NCI-H146 treated with DMSO at 0.1 percent for 48 hours (cell line): ENCODE data around the gene KANSL1.
A peak's percentile ranks its signal among the peaks of the same experiment; 100 is the strongest.
"Not testable (repeated sequence)": the region's sequence is repeated elsewhere in the genome, so short reads cannot be mapped to it uniquely, and the experiment has no call there.

Experiments used
- DNase-seq: peaks from one replicate; lab custom pipeline; 2025; ENCODE audit not compliant: unreplicated experiment; lab: John Stamatoyannopoulos, UW

The KANSL1 gene

GRCh38 chr17:46117850-46118696 lies 75.2 kb downstream of the KANSL1 start:
- DNase-seq: no peak

DNA sequence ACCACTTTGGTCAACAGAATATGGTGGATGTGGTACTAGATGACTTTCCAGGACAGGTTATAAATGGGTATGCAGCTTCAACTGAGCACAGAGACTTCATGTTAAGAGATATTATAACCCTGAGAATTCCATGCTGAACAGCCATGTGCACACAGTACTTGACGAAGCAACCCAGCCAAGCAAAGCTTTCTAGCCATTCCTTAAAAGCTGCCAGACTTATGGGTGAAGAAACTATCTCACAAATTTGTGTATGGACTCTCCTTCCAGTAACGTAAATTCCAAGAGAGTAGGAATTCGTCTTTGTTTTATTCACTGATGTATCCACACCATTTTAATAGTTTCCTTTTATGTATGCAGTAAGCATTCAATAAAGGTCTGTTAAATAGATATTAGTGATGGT lies 76.1 kb downstream of the KANSL1 start:
- no peak for DNase-seq

GRCh38 chr17:46115699-46116098 lies 77.5 kb downstream of the KANSL1 start:
- no peak for DNase-seq

- not testable (repeated sequence) for DNase-seq
These were observed 82.0 kb downstream of the KANSL1 start for GRCh38 chr17:46111236-46111635.

DNA sequence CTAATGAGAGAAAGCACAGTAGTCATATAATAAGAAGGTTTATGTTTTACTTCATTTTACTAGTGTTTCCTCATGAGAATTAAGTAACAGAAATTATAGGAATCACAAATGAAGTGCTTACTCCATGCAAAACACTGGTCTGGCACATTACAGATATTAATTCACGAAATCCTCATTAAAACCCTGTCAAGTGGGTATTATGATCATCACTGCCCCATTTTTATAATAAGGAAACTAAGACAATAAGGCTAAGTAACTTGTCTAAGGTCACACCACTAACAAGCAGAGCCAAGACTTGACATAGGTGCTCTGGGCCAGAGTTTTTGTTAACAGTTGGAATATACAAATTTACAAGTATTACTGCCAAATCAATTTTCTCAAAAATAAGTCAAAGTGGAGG lies 83.0 kb downstream of the KANSL1 start:
- no peak for DNase-seq

GRCh38 chr17:46109603-46110189 lies 83.5 kb downstream of the KANSL1 start:
- no peak for DNase-seq

- DNase-seq: no peak
These were observed 84.6 kb downstream of the KANSL1 start for GRCh38 chr17:46108550-46109110.

DNA sequence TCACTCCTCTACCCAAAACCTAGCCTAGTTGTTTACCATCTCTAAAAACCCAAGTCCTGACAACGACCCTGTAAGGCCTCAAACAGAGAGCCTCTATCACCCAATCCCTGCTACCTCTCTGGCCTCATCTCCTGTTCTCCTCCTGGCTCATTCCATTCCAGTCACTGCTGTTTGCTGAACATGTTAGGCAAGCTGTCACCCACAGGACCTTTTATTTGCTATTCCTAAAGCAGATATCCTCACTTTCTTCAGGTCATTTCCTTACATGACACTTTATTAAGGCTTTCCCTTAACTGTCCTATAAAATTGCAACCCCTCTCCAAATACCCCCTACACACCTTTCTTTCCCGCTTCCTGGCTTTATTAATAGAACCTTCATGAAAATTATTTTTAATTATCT lies 85.1 kb downstream of the KANSL1 start:
- no peak for DNase-seq

DNA sequence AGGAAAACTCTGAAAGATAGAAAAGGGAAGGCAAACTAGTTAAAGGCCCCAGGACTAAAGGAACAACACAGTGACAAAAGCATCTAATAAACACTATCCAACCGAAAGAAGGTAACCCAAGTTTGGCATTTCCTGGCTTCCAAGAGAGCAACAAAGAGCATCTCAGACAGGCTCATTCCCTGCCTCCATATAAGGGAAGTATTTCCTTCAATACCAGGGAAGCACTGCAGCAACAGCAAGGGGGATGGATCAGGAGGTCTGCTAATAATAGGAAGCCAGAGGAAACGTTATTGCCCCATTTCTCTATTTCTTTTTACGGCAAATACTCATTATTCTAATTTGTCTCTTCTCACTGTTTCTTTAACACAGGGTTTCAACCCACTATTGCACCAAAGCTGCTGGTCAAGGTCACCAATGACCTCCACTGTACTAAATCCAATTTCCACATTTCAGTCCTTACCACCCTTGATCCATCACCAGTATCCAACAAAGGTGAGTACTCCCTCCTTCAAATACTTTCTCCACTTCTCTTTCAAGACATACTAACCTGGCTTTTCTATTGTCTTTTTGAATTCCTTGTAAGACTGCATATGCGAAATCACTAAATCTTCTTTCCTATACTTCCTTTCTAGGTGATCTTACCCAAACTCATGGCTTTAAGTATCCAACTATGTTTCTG lies 86.1 kb downstream of the KANSL1 start:
- no peak for DNase-seq

DNA sequence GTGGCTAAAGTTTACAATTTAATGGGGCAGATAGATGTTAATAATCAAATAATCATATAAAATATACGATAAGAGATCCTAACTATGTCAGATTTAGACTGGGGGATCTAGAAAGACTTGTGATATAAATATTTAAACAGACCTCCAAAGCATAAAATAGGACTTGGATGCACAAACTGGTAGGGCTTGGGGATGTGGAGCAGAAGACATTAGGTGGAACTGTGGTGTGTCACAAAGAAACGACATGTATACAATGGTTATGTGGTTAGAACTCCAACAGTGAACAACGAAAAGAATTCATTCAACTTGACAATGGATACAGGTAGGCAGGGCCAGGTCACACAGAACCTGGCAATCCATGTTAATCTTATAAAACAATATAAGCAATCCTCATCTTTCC lies 90.4 kb downstream of the KANSL1 start:
- not testable (repeated sequence) for DNase-seq

DNA sequence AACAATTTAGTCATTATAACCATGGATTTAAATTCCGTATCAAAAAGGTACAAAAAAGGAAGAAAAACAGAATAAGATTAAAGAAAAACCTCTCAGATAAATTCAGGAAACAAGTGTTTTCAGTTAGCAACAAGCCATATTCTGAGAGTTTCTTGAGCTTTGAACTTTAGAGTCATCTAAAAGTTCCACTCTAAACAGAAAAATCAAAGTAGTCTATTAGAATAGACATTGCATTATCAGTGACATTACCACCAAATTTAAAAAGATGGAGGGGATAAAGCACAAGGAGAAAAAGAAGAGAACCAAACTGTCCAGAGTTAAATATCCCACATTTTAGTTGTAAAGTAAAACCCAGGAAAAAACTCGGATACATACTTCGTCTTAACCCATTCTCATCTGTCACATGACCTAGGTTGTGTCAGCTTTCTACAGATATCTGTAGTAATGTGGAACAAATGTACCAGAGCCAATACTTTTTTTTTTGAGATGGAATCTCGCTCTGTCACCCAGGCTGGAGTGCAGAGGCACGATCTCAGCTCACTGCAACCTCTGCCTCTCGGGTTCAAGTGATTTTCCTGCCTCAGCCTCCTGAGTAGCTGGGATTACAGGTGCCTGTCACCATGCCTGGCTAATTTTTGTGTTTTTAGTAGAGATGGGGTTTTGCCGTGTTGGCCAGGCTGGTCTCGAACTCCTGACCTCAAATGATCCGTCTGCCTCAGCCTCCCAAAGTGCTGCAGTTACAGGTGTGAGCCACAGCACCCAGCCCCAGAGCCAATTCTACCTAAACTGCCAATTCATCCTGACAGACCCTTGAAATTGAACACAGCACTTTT lies 91.2 kb downstream of the KANSL1 start:
- DNase-seq: not testable (repeated sequence)

DNA sequence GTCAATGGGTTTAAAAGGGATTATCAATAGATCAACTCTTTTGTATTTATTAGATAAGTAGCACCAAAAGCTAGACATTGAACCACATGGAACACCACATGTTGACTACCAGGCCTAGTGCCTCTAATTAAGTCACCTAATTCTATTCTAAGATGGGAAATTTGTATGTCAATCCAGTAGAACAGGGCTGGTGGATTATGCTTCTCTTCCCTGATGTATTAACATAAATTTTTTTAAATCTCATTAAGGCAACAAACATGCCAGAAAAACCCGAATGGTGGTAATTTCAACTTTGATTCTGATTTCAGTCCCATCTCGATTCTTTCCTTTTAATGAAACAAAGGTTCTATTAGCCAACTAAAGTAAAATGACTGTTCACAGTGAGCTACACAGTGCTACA lies 92.6 kb downstream of the KANSL1 start:
- no peak for DNase-seq

GRCh38 chr17:46099865-46100264 lies 93.4 kb downstream of the KANSL1 start:
- peak; percentile 18 for DNase-seq

- no peak for DNase-seq
These were observed 95.7 kb downstream of the KANSL1 start for GRCh38 chr17:46097497-46097896.

DNA sequence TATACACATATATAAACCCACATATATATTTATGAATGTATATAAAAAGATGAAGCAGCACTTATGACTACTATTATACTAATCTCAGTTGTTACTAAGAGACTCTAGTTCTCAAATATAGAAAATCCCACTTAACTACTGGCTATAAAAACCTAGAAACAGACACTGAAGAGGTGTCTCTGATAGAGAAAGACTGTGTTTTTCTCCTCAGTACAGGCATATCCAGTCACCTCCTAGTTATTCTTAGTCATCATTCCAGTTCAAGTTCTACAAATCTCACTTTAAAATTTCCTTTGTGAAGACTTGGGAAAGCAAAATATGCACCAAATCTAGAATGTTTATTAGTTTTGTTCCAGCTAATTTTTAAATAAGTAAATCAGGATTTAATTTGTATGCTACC lies 100.2 kb downstream of the KANSL1 start:
- no peak for DNase-seq

GRCh38 chr17:46090871-46091270 lies 102.4 kb downstream of the KANSL1 start:
- DNase-seq: no peak

- DNase-seq: no peak
These were observed 103.8 kb downstream of the KANSL1 start for GRCh38 chr17:46089389-46089965.

GRCh38 chr17:46088595-46088994 lies 104.6 kb downstream of the KANSL1 start:
- no peak for DNase-seq

DNA sequence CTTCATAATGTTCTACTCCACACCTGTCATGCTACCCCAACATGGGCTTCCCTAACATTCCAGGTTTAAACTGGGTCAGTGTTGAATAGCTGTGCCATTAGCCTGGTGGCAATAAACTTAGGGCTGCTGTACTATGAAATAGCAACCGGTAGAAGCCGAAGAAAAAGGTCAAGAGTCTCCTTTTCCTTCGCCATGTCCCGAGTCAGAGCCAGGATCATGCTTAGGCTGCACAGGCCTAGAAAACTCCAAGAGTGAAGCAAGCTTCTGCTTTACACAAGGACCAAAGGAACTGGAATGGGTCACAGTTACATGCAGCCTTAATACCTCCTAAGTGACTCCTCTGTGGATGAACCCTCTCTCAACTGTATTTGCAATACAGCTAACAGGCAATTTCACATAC lies 105.4 kb downstream of the KANSL1 start:
- not testable (repeated sequence) for DNase-seq

GRCh38 chr17:46086821-46087220 lies 106.4 kb downstream of the KANSL1 start:
- no peak for DNase-seq

GRCh38 chr17:46085522-46085921 lies 107.7 kb downstream of the KANSL1 start:
- DNase-seq: no peak
